CD4-positive, alpha-beta T cell (primary cell): ENCODE measurements around the gene IRAK2. TPM values are rescaled to one million over a fixed set of nuclear protein-coding genes. Genes with fewer than 3 reads are reported as not detected.
A peak's percentile ranks its signal among the peaks of the same experiment; 100 is the strongest.

ENCODE experiments used
- ATAC-seq: fragments of 200-7000 bp; cut with Tn5 transposase; one replicate; pipeline ENCODE4 v1.10.0; 2022; ENCODE audit warnings: mild to moderate bottlenecking; ENCODE audit not compliant: poor library complexity
- CTCF ChIA-PET: fragments of 350-600 bp; sonication (Branson Sonifier 250); formaldehyde crosslinking; loops from one replicate; lab custom pipeline; 2021; ENCODE audit warnings: antibody characterized with exemption, inconsistent platforms; lab: Charles Lee
- POLR2A ChIA-PET: fragments of 350-600 bp; sonication (Branson Sonifier 250); formaldehyde crosslinking; loops from one replicate; lab custom pipeline; 2021; ENCODE audit warnings: antibody characterized with exemption, inconsistent platforms; lab: Charles Lee
- DNase-seq, 14 experiments: peaks; one replicate each; pipeline ENCODE4 v3.0.0-alpha.2; 2013 to 2020; ENCODE audit warnings: mixed read lengths in 2 of 14
- H3K27ac ChIP-seq, 2 donors: one replicate each; pipeline versions ENCODE4 v1.5.1 to v1.7.0; 2013; ENCODE audit warnings: low read length in 2 of 2, low read depth in 1 of 2, mild to moderate bottlenecking in 1 of 2
- H3K27me3 ChIP-seq, 2 experiments: 1 replicate in 1 of 2; 2 replicates in 1 of 2; pipeline versions ENCODE4 v1.6.1 to v1.7.0; 2013; ENCODE audit warnings: low read length in 2 of 2, control low read depth in 1 of 2, mild to moderate bottlenecking in 1 of 2, moderate library complexity in 1 of 2; ENCODE audit not compliant: insufficient read depth in 2 of 2, control insufficient read depth in 1 of 2
- H3K36me3 ChIP-seq: one replicate; pipeline ENCODE4 v1.6.1; 2013; ENCODE audit warnings: low read length, control low read depth; ENCODE audit not compliant: insufficient read depth
- H3K4me1 ChIP-seq: one replicate; pipeline ENCODE4 v1.6.1; 2013; ENCODE audit warnings: low read length, control low read depth; ENCODE audit not compliant: insufficient read depth
- H3K4me3 ChIP-seq: one replicate; pipeline ENCODE4 v1.5.1; 2013; ENCODE audit warnings: mild to moderate bottlenecking, low read length, moderate library complexity
- H3K9me3 ChIP-seq, 2 experiments: 1 replicate in 1 of 2; 2 replicates in 1 of 2; pipeline versions ENCODE4 v1.6.1 to v1.7.0; 2013; ENCODE audit warnings: low read length in 2 of 2, mild to moderate bottlenecking in 2 of 2, control low read depth in 1 of 2, moderate library complexity in 1 of 2; ENCODE audit not compliant: control insufficient read depth in 1 of 2, insufficient read depth in 1 of 2
- H3K27ac Mint-ChIP-seq: one replicate; pipeline ENCODE4 v1.8.0; 2020; ENCODE audit warnings: mixed read lengths
- H3K27me3 Mint-ChIP-seq: one replicate; pipeline ENCODE4 v1.8.0; 2021; ENCODE audit warnings: mixed read lengths
- H3K36me3 Mint-ChIP-seq: one replicate; pipeline ENCODE4 v1.8.0; 2021; ENCODE audit warnings: low read depth, mixed read lengths
- H3K4me1 Mint-ChIP-seq: one replicate; pipeline ENCODE4 v1.8.0; 2021; ENCODE audit warnings: low read depth, mixed read lengths
- H3K4me3 Mint-ChIP-seq: one replicate; pipeline ENCODE4 v1.8.0; 2020; ENCODE audit warnings: mild to moderate bottlenecking, mixed read lengths
- H3K9me3 Mint-ChIP-seq: one replicate; pipeline ENCODE4 v1.8.0; 2020; ENCODE audit warnings: mixed read lengths
- intact Hi-C, 2 experiments: fragments of 100-400 bp; cut with DNase I in 1 of 2; cut with micrococcal nuclease in 1 of 2; formaldehyde crosslinking; loops; one replicate each; pipeline versions ENCODE4 v1.15.1 to v1.9.0; 2023 to 2025; cut with DNase I, micrococcal nuclease
- total RNA-seq, 174 experiments: library from RNA in 2 of 174; stranded (reverse) in 2 of 174; gene quantifications; one replicate each; pipeline ENCODE4 v1.2.3 and lab custom pipeline; 2021 to 2026
- TF ChIP-seq, protein P1 (sequence below): fragments of 200-600 bp; IDR thresholded peaks from one replicate; pipeline ENCODE4 v1.8.0; 2022; ENCODE audit warnings: antibody characterized with exemption, mild to moderate bottlenecking

The IRAK2 gene
- total RNA-seq, 2 experiments from 2014 or later: 1.4 to 1.6 TPM

DNA sequence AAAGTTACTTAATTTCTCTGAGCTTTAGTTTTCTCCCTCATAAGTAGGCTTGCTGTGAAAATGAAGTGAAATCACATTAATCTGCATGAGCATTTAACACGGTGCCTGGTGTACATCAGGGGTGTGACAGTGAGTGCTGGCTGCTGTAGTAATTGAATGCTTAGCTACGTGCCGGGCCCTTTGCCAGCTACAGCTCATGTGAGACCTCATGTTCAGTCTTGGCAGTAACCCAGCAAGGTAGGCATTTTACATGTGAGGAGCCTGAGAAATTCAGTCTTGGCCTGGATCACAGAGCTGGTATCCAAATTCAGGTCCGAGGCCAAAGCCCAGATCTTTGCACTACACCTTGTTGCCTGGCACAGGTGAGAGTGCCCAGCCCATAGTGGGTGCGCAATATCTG is 118.9 kb downstream of the IRAK2 start:
- H3K9me3 ChIP-seq: no peaks in the 10 kb centered on the region
- peaks cover 60% of the 10 kb centered on the region for H3K36me3 Mint-ChIP-seq
- H3K36me3 ChIP-seq: peaks cover 67% of the 10 kb centered on the region
- no peaks in the 10 kb centered on the region for H3K27me3 ChIP-seq
- H3K4me1 ChIP-seq: peaks cover 23% of the 10 kb centered on the region
- POLR2A ChIA-PET: interaction anchor here (1.0 to 1.1 kb wide), 3 partner anchors 20 to 142 kb away, joined by 3 to 6 read pairs (median 3); partner anchors contain the start of gene VHL
- no peak overlapping the region for H3K4me3 Mint-ChIP-seq
- ATAC-seq (no peak), DNase-seq (no peak)
- no peak overlapping the region for H3K27ac ChIP-seq
- intact Hi-C loops: loop anchor here (10.0 kb wide), 3 partner anchors 299 to 439 kb away; partner anchors contain the start of genes CRELD1 (in 1 of the 2), EMC3 (in 1 of the 2) and RPUSD3 (in 1 of the 2)
- H3K27me3 Mint-ChIP-seq: no peaks in the 10 kb centered on the region
- H3K9me3 Mint-ChIP-seq: no peaks in the 10 kb centered on the region
- TF ChIP-seq, protein P1, sequence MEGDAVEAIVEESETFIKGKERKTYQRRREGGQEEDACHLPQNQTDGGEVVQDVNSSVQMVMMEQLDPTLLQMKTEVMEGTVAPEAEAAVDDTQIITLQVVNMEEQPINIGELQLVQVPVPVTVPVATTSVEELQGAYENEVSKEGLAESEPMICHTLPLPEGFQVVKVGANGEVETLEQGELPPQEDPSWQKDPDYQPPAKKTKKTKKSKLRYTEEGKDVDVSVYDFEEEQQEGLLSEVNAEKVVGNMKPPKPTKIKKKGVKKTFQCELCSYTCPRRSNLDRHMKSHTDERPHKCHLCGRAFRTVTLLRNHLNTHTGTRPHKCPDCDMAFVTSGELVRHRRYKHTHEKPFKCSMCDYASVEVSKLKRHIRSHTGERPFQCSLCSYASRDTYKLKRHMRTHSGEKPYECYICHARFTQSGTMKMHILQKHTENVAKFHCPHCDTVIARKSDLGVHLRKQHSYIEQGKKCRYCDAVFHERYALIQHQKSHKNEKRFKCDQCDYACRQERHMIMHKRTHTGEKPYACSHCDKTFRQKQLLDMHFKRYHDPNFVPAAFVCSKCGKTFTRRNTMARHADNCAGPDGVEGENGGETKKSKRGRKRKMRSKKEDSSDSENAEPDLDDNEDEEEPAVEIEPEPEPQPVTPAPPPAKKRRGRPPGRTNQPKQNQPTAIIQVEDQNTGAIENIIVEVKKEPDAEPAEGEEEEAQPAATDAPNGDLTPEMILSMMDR: no peak
- H3K4me1 Mint-ChIP-seq: peaks cover 53% of the 10 kb centered on the region
- H3K4me3 ChIP-seq: no peak overlapping the region
- H3K27ac Mint-ChIP-seq: peak overlapping the region; percentile 70
- CTCF ChIA-PET: interaction anchor here (1.2 to 1.3 kb wide), 2 partner anchors 13 to 20 kb away, joined by 3 to 4 read pairs; no protein-coding TSS in a partner anchor

DNA sequence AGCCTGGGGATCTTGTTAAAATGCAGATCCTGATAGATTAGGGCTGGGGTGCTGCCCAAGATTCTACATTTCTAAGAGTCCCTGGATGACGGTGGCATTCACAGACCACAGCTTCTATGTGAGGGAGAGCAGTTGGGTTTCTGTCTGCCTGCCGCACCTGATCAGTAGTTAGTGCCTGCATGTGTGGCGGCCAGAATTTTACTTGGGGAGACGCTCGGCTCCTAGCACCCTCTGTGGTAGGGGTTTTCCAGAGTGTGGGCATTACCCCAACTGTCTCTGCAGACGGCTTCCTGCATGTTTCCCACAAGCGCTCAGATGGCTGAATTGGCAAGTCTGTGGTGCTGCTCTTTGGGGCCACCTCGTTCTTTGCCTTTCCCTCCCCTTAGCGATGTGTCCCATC is 119.8 kb downstream of the IRAK2 start:
- TF ChIP-seq, protein P1: no peak
- DNase-seq (peak in 11 of 14 experiments; percentile 7 to 89 (median 39)), ATAC-seq (peak; percentile 82)
- Mint-ChIP-seq H3K27ac (peak overlapping the region; percentile 70), H3K27me3 (no peaks in the 10 kb centered on the region), H3K4me1 (peaks cover 45% of the 10 kb centered on the region), H3K9me3 (no peaks in the 10 kb centered on the region), H3K36me3 (peaks cover 57% of the 10 kb centered on the region), H3K4me3 (no peak overlapping the region)
- Histone ChIP-seq H3K36me3 (peaks cover 65% of the 10 kb centered on the region), H3K4me1 (peaks cover 22% of the 10 kb centered on the region), H3K27me3 (no peaks in the 10 kb centered on the region), H3K27ac (peak overlapping the region in 1 of 2 donors; percentile 44), H3K4me3 (no peak overlapping the region), H3K9me3 (no peaks in the 10 kb centered on the region)
- ChIA-PET POLR2A (no interaction called here), CTCF (interaction anchor here (3.1 to 4.5 kb wide), 2 partner anchors 21 to 352 kb away, joined by 12 to 18 read pairs; partner anchors contain the start of gene CRELD1)
- intact Hi-C loops: loop anchor here (10.0 kb wide), 3 partner anchors 300 to 440 kb away; partner anchors contain the start of genes CRELD1 (in 1 of the 2), EMC3 (in 1 of the 2) and RPUSD3 (in 1 of the 2)

DNA sequence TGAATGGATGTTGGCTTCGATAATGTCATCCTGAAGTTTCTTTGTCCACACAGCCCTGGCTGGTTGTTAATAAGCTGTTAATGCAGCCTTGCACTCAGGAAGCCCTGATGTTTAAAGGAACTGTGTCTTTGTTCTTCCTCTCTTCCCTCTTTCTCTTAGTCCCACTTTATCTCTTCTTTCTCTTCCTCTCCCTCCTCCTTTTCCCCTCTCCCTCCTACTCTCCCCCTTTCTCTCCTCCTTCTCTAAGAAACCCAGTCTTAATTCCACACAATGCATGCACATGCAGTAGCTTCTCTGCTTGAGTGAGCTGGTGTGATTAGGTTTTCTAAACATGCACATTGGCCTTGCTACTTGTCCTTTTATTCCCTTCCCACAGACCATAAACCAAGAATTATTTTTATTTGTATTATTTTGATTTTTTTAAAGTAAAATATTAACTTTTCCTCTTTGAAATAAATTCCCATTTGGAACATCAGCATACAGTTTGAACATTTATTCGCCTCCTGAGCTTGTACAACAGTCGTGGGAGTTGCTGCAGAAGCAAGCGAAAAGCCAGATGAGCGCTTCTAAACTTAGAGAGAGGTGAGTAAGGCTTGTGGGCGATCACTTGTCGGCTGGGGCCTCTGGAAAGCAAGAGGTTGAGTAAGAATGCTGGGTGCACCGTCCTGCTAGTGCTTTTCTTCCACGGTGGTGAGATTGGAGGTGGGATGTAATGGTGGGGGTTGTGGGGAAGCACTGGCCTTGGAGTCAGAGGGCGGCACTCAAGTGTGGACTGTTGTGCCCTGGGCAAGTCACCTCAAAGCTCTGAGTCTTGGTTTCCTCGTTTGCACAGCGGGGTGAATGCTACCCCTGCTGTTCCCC is 120.8 kb downstream of the IRAK2 start:
- Mint-ChIP-seq H3K4me1 (peaks cover 36% of the 10 kb centered on the region), H3K4me3 (no peak overlapping the region), H3K9me3 (no peaks in the 10 kb centered on the region), H3K27ac (peak overlapping the region; percentile 70), H3K27me3 (no peaks in the 10 kb centered on the region), H3K36me3 (peaks cover 49% of the 10 kb centered on the region)
- intact Hi-C loops: loop anchor here (2.0 to 10.0 kb wide), 4 partner anchors 37 to 441 kb away; partner anchors contain the start of genes CRELD1 (in 1 of the 2), EMC3 (in 1 of the 2), RPUSD3 (in 1 of the 2) and TATDN2 (in 1 of the 2)
- Histone ChIP-seq H3K9me3 (no peaks in the 10 kb centered on the region), H3K27ac (no peak overlapping the region), H3K4me3 (no peak overlapping the region), H3K36me3 (peaks cover 62% of the 10 kb centered on the region), H3K4me1 (peaks cover 19% of the 10 kb centered on the region), H3K27me3 (no peaks in the 10 kb centered on the region)
- TF ChIP-seq, protein P1: no peak
- ChIA-PET CTCF (interaction anchor here (0.5 to 4.5 kb wide), 4 partner anchors 22 to 353 kb away, joined by 3 to 18 read pairs (median 8); partner anchors contain the start of gene CRELD1), POLR2A (interaction anchor here (0.6 to 3.0 kb wide), 5 partner anchors 22 to 93 kb away, joined by 3 to 10 read pairs (median 4); partner anchors contain the start of gene SEC13)
- ATAC-seq (no peak), DNase-seq (no peak)
